Suprapubic skin (tissue), 3 donors: ENCODE data around the gene NPAS3.

Source experiments
- CTCF ChIP-seq, 2 donors: fragments of 200-600 bp in 1 of 2; fragments of 450-650 bp in 1 of 2; sonication (generic) in 1 of 2; IDR thresholded peaks; one replicate each; pipeline ENCODE4 v1.5.1; 2016 to 2019; ENCODE audit warnings: antibody characterized with exemption in 2 of 2, mild to moderate bottlenecking in 1 of 2, moderate library complexity in 1 of 2
- EP300 ChIP-seq: sonication (generic); formaldehyde crosslinking; IDR thresholded peaks from one replicate; pipeline ENCODE4 v1.6.1; 2017; ENCODE audit warnings: antibody characterized with exemption
- POLR2A ChIP-seq, 2 donors: fragments of 450-650 bp; IDR thresholded peaks; one replicate each; pipeline ENCODE4 v1.6.1; 2017; ENCODE audit warnings: antibody characterized with exemption in 2 of 2, mild to moderate bottlenecking in 2 of 2, moderate library complexity in 2 of 2

- TF ChIP-seq CTCF (IDR thresholded peaks at IDR 0.05) (no peak), EP300 (no peak), POLR2A (IDR thresholded peaks at IDR 0.05) (no peak)
Measured at GRCh38 chr14:33767586-33768457, 829.1 kb downstream of the NPAS3 start.
